Measurements from ENCODE around the gene PGR.
"Not testable (repeated sequence)": the region's sequence is repeated elsewhere in the genome, so short reads cannot be mapped to it uniquely, and the experiment has no call there.

Gene PGR

GRCh38 chr11:101013702-101014101 is 115.9 kb downstream of the PGR start:
- in situ Hi-C loops (cut with MboI; ENCODE audit: low sequenced_read_pairs), result not testable (repeated sequence)

- in situ Hi-C loops (cut with MboI; ENCODE audit: low sequenced_read_pairs), result no loop called here
Observed at GRCh38 chr11:101011881-101012280, 117.7 kb downstream of the PGR start.

- in situ Hi-C loops (cut with MboI; ENCODE audit: low sequenced_read_pairs), result no loop called here
Observed at GRCh38 chr11:101010899-101011298, 118.7 kb downstream of the PGR start.

GRCh38 chr11:101009690-101010055 is 119.9 kb downstream of the PGR start:
- in situ Hi-C loops (cut with MboI; ENCODE audit: low sequenced_read_pairs), result no loop called here

GRCh38 chr11:101008961-101009689 is 120.5 kb downstream of the PGR start:
- in situ Hi-C loops (cut with MboI; ENCODE audit: low sequenced_read_pairs), result no loop called here

- in situ Hi-C loops (cut with MboI; ENCODE audit: low sequenced_read_pairs), result no loop called here
Observed at GRCh38 chr11:101003468-101003867, 126.1 kb downstream of the PGR start.

GRCh38 chr11:100999756-101000155 is 129.9 kb downstream of the PGR start:
- in situ Hi-C loops (cut with MboI; ENCODE audit: low sequenced_read_pairs), result no loop called here

- in situ Hi-C loops (cut with MboI; ENCODE audit: low sequenced_read_pairs), result no loop called here
Observed at GRCh38 chr11:100994966-100995365, 134.6 kb downstream of the PGR start.

GRCh38 chr11:100991541-100991940 is 138.1 kb downstream of the PGR start:
- in situ Hi-C loops (cut with MboI; ENCODE audit: low sequenced_read_pairs), result no loop called here

- in situ Hi-C loops (cut with MboI; ENCODE audit: low sequenced_read_pairs), result no loop called here
Observed at GRCh38 chr11:100990931-100991330, 138.7 kb downstream of the PGR start.

- in situ Hi-C loops (cut with MboI; ENCODE audit: low sequenced_read_pairs), result no loop called here
Observed at GRCh38 chr11:100984668-100985067, 144.9 kb downstream of the PGR start.

GRCh38 chr11:100981196-100981824 is 148.3 kb downstream of the PGR start:
- in situ Hi-C loops (cut with MboI; ENCODE audit: low sequenced_read_pairs), result no loop called here

- in situ Hi-C loops (cut with MboI; ENCODE audit: low sequenced_read_pairs), result no loop called here
Observed at GRCh38 chr11:100980156-100980555, 149.5 kb downstream of the PGR start.

Data from HL-60/S4 treated with retinoic acid at 250 ng/mL for 4 days and 3 days (cell line).